Medulla oblongata (tissue), 1 donor: ENCODE measurements around the gene DUS4L.

Experiments
- DNase-seq: peaks from one replicate; pipeline ENCODE4 v3.0.0-alpha.2; 2015; ENCODE audit errors: extremely low spot score

DUS4L gene

DNA sequence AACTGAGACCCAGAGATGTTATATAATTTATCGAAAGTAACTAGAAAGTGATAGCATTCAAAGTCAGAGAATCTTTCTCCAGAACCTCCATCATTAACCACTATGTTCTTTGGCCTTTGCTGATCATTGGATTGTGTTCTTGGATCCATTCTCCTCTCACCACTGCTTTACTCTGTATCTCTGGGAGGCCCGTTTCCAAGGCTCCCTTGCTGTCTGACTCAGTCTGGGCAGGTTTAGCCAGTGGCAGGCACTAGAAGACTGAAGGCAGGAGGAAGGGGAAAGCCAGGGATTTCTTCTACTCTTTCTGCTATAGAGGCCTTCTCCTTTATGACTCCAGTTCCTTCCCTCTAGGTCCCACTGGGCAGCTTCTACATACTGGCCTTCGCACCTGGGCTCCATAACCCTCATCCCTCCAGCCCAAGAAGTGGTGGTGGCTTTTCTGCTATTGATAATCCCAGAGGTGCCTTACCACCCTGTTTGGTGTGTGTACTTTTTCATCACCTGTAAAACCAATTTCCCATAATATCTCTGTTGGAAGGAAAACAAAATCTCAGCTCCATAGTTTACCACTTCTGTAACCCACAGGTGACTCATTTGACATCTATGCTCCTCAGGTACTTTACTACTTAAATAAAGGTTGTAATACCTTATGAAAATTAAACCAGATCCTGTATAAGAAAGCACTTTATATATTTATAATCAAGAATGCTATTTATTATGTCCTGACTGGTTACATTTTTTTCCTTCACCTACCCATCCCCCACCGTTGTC is 52.3 kb downstream of the DUS4L start:
- DNase-seq, result no peak

DNA sequence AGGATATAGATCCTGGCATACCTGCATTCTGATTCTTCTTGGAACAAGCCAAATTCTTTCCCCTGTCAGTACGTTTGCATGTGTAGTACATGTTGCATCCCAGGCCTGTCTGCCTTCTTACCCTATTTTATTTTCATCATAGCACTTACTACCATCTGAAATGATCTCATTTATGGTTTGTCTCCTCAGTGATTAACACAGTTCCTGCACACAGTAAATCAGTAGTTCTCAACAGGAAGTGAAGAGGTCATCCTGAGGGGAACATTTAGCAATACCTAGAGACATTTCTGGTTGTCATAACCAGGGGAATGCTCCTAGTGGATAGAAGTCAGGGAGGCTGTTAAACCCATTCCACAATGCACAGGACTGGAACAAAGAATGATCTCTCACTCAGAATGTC is 58.7 kb downstream of the DUS4L start:
- DNase-seq, result no peak

- no peak for DNase-seq
Measured at GRCh38 chr7:107622894-107623293, 59.1 kb downstream of the DUS4L start.

GRCh38 chr7:107627002-107627401 is 63.2 kb downstream of the DUS4L start:
- DNase-seq, result no peak
